Measurements from ENCODE around the gene YTHDF1. TPM values are rescaled to one million over a fixed set of nuclear protein-coding genes. Genes with fewer than 3 reads are reported as not detected.

Gene YTHDF1
- total RNA-seq, 4 donors from 2014 or later: 19.9 to 29.2 (median 22.9) TPM

- intact Hi-C loops (cut with DNase I): no loop called here
- peak overlapping the region in 1 of 4 donors; percentile 21 for H3K27ac ChIP-seq
- 30 to 71% methylated on average over 2 to 4 of the region's 28 CpGs for WGBS, 2 donors
- H3K4me3 ChIP-seq: no peak overlapping the region
- peaks cover 0 to 24% (median 0%) of the 10 kb centered on the region in 3 donors for H3K4me1 ChIP-seq
- no peak for DNase-seq
- no peak for TF ChIP-seq CTCF (IDR thresholded peaks at IDR 0.05)
- TF ChIP-seq POLR2A (IDR thresholded peaks at IDR 0.05): no peak
- peaks cover 0 to 14% (median 9%) of the 10 kb centered on the region in 3 donors for H3K9me3 ChIP-seq
- H3K36me3 ChIP-seq: no peaks in the 10 kb centered on the region
- peaks cover 0 to 93% (median 3%) of the 10 kb centered on the region in 4 donors for H3K27me3 ChIP-seq
Measured at GRCh38 chr20:63152322-63153253, 63.3 kb downstream of the YTHDF1 start.

GRCh38 chr20:63151554-63152321 is 64.2 kb downstream of the YTHDF1 start:
- no peak for DNase-seq
- TF ChIP-seq CTCF (IDR thresholded peaks at IDR 0.05) (no peak), POLR2A (IDR thresholded peaks at IDR 0.05) (no peak)
- whole genome bisulfite sequencing, 2 donors: 42 to 48% methylated on average over 24 to 26 of the region's 40 CpGs
- H3K4me1 ChIP-seq: peaks cover 0 to 24% (median 0%) of the 10 kb centered on the region in 3 donors
- peak overlapping the region in 2 of 4 donors; percentile 12 to 29 for H3K27ac ChIP-seq
- H3K9me3 ChIP-seq: peaks cover 0 to 19% (median 12%) of the 10 kb centered on the region in 3 donors
- intact Hi-C loops (cut with DNase I): no loop called here
- peak overlapping the region in 2 of 4 donors; percentile 9 to 27 for H3K4me3 ChIP-seq
- H3K27me3 ChIP-seq: peaks cover 0 to 87% (median 3%) of the 10 kb centered on the region in 4 donors
- H3K36me3 ChIP-seq: no peaks in the 10 kb centered on the region

- peak overlapping the region in 1 of 4 donors; percentile 29 for H3K27ac ChIP-seq
- WGBS, 2 donors: no CpG with 5 or more reads among the region's 23 CpGs
- TF ChIP-seq CTCF (IDR thresholded peaks at IDR 0.05): no peak
- intact Hi-C loops (cut with DNase I): no loop called here
- peaks cover 0 to 19% (median 12%) of the 10 kb centered on the region in 3 donors for H3K9me3 ChIP-seq
- H3K36me3 ChIP-seq: no peaks in the 10 kb centered on the region
- no peak for DNase-seq
- H3K4me1 ChIP-seq: peaks cover 0 to 24% (median 0%) of the 10 kb centered on the region in 3 donors
- no peak overlapping the region for H3K4me3 ChIP-seq
- peaks cover 0 to 80% (median 4%) of the 10 kb centered on the region in 4 donors for H3K27me3 ChIP-seq
Measured at GRCh38 chr20:63150911-63151531, 64.9 kb downstream of the YTHDF1 start.

- Histone ChIP-seq H3K27ac (no peak overlapping the region), H3K36me3 (no peaks in the 10 kb centered on the region), H3K27me3 (peaks cover 0 to 75% (median 4%) of the 10 kb centered on the region in 4 donors), H3K9me3 (peaks cover 0 to 19% (median 12%) of the 10 kb centered on the region in 3 donors), H3K4me3 (no peak overlapping the region), H3K4me1 (peaks cover 0 to 24% (median 0%) of the 10 kb centered on the region in 3 donors)
- intact Hi-C loops (cut with DNase I): no loop called here
- 80% methylated on average over 3 of the region's 19 CpGs; no CpG with 5 or more reads in 1 of the 2 donors for WGBS, 2 donors
- DNase-seq: no peak
- TF ChIP-seq CTCF (IDR thresholded peaks at IDR 0.05): no peak
- TF ChIP-seq POLR2A (IDR thresholded peaks at IDR 0.05): no peak
Measured at GRCh38 chr20:63150391-63150898, 65.5 kb downstream of the YTHDF1 start.

Measured in esophagus squamous epithelium (tissue), 5 donors.